GM19099 (cell line): Measurements from ENCODE around the gene ATP11A.

Experiments
- POLR2A ChIP-seq: IDR thresholded peaks from 3 replicates; pipeline ENCODE4 v1.6.1; 2011; ENCODE audit warnings: low read depth; ENCODE audit not compliant: insufficient read length; ENCODE audit errors: extremely low read depth

The ATP11A gene

GRCh38 chr13:112911285-112911701, 221.5 kb downstream of the ATP11A start:
- TF ChIP-seq POLR2A: no peak

DNA sequence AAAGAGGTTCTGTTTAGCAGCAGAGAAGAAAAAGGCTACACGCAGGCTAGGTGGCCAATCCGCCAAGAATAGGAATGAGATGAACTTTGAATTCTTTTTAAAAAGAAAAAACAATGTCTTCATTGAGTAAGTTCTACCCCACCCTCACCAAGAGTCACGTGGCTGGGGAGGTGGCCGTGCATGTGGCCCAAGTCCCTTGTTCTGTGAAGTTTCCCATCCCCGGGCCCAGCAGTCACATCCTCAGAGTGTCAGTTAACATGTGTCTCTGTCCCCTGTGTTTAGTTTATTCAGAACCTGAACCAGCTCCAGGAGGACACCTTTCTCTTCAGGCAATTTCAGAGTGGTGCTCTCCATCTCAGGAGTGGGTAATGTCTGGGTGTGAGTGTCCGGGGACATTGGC, 222.0 kb downstream of the ATP11A start:
- TF ChIP-seq POLR2A: no peak

DNA sequence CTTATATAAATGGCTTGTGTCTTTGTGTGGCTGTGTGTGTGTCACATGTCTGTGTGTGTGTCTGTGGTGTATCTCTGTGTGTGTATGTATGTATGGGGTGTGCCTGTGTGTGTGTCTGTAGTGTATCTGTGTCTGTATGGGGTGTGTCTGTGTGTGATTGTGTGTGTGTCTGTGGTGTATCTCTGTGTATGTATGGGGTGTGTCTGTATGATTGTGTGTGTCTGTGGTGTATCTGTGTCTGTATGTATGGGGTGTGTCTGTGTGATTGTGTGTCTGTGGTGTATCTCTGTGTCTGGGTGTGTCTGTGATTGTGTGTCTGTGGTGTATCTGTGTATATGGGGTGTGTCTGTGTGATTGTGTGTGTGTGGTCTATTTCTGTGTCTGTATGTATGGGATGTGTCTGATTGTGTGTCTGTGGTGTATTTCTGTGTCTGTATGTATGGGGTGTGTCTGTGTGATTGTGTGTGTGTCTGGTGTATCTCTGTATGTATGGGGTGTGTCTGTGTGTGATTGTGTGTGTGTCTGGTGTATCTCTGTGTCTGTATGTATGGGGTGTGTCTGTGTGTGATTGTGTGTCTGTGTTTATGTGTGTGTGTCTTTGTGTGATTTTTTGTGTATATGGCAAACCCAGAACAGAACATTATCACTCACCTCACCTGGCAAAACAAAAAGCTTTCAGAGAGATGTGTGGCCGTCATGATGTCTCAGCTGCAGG, 223.0 kb downstream of the ATP11A start:
- TF ChIP-seq POLR2A: no peak

DNA sequence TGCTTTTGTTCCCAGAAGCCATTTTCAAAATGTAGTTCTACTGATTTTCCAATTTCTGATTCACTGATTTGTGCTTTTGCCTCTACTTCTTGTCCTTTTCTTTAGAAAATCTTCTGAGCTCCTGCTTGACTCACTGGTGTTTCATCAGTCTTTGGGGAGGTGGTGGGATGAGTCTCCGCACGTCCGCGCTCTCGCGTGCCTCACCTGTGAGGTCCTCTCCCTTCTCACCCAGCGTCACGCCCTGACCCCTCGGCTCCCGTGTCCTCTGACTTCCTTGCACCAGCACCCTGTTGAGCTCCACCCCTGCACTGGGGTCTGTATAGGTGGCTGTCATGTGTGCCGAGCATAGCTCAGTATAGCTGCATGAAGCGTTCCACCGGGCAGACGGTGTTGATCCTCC, 226.5 kb downstream of the ATP11A start:
- TF ChIP-seq POLR2A: no peak

DNA sequence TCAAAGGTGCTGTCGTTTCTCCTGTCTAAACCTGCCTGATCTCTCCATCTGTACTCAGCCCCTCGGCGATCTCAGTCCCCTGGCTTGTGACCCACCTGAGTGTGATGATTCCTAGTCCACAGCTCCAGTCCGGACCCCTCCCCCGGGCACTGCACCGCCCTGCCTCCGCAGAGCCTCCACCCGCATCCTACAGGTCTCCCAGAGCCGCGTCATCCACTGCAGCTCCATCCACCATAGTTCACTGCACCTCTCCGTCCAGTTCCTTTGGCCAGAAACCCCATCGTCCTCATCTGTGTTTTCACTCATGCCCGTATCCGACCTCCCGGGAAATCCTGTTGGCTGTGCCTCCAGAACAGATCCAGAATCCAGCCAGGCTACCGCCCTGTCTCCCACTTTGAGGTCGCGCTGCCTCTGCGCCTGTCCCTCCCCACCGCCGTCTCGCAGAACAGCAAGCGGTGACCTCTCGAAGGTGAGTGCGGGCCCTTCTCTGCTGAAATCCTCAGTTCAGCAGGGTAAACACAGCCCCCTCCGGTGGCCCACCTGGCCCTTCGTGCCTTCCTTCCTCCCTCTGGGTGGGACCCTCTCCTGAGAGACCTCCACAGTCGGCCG, 227.3 kb downstream of the ATP11A start:
- TF ChIP-seq POLR2A: no peak

GRCh38 chr13:112917737-112918136, 227.9 kb downstream of the ATP11A start:
- no peak for TF ChIP-seq POLR2A

- TF ChIP-seq POLR2A: no peak
These were observed 228.4 kb downstream of the ATP11A start for GRCh38 chr13:112918266-112918665.

GRCh38 chr13:112918746-112919145, 228.9 kb downstream of the ATP11A start:
- TF ChIP-seq POLR2A: no peak

- no peak for TF ChIP-seq POLR2A
These were observed 234.1 kb downstream of the ATP11A start for GRCh38 chr13:112923962-112924361.

- no peak for TF ChIP-seq POLR2A
These were observed 234.5 kb downstream of the ATP11A start for GRCh38 chr13:112924365-112924764.

DNA sequence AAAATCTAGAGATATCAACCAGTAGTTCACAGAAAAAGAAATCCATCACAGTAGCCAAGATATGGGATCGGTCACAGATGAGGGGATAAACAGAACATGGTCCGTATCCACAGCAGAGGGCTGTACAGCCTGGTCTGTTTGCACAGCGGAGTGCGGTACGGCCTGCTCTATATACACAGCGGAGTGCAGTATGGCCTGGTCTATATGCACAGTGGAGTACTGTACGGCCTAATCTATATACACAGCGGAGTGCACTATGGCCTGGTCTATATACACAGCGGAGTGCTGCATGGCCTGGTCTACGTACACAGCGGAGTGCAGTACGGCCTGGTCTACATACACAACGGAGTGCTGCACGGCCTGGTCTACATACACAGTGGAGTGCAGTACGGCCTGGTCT, 236.2 kb downstream of the ATP11A start:
- no peak for TF ChIP-seq POLR2A

DNA sequence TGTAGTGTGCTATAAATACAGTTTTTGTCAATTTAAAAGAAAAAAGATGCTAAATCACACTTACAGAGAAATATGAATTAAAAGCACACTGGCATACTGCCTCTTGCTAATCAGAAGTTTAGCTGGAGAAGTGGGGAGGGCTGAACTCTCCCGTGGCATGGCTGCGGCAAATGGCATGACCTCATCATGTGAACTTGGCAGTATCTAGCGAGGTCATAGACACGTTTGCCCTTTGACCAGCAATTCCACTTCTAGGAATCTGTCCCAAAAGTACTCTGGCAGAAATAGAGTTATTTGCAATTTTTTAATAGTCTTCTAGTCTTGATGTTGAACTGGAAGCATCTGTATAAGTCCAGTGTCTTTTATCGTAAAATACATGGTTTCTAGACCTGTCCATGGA, 237.2 kb downstream of the ATP11A start:
- no peak for TF ChIP-seq POLR2A

- TF ChIP-seq POLR2A: no peak
These were observed 238.5 kb downstream of the ATP11A start for GRCh38 chr13:112928020-112928971.

DNA sequence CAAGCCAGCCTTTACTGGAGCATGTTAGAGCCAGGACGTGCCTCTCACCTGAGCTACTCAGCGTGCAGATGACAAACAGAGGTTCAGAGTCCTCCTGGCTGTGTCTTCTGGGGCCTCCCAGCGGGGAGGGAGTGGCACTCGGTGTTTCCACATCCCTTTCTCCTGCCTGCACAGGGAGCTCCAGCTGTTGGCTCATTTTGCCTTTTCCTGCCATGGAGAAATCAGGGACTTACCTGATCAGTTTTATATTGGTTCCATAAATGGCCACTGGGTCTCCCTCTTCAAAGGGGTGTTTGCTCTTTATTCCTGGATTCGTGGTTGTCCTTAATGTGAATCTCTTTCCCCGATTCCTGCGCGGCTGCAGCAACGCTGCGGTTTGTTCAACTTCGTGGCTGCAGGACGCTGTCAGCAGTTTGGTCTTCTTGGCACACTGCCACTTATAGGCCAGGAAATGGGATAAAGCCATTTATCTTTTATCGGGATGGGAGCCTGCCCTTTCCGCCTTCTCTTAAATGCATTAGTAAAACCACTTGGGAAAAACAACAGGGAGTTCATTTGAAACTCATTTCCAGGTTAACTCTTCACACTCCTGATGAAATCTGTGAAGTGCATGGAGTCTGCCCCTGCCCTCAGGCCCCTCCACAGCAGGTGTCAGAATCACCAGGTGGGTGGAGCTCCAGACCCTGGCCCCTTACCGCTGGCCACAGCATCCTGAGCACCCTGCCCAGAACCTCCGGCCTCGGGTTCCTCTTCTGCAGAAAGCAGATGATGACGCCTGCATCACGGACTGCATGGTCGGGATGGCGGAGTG, 239.3 kb downstream of the ATP11A start:
- no peak for TF ChIP-seq POLR2A

GRCh38 chr13:112929783-112930055, 239.9 kb downstream of the ATP11A start:
- TF ChIP-seq POLR2A: no peak
